G401.6 (cell line): ENCODE measurements around the gene GGNBP2.

ENCODE experiments used
- FAIRE-seq: peaks from 2 replicates; lab custom pipeline; 2012; peaks lifted over from hg19 to GRCh38; lab: Jason Lieb, UNC

GGNBP2 gene

GRCh38 chr17:36515837-36516236 lies 28.9 kb upstream of the GGNBP2 start:
- FAIRE-seq: no peak

GRCh38 chr17:36523113-36523512 lies 21.6 kb upstream of the GGNBP2 start:
- FAIRE-seq: no peak

GRCh38 chr17:36524428-36524876 lies 20.3 kb upstream of the GGNBP2 start:
- FAIRE-seq: no peak

- FAIRE-seq: no peak
Observed at GRCh38 chr17:36525113-36525512, 19.6 kb upstream of the GGNBP2 start.

GRCh38 chr17:36525888-36526287 lies 18.8 kb upstream of the GGNBP2 start:
- FAIRE-seq: no peak

- FAIRE-seq: no peak
Observed at GRCh38 chr17:36527621-36528250, 17.0 kb upstream of the GGNBP2 start.

- FAIRE-seq: no peak
Observed at GRCh38 chr17:36529121-36529520, 15.6 kb upstream of the GGNBP2 start.

GRCh38 chr17:36532435-36532975 lies 12.2 kb upstream of the GGNBP2 start:
- FAIRE-seq: no peak

- FAIRE-seq: no peak
Observed at GRCh38 chr17:36533935-36534839, 10.5 kb upstream of the GGNBP2 start.

GRCh38 chr17:36534840-36535668 lies 9.7 kb upstream of the GGNBP2 start, which contains the start of the genes MYO19 and PIGW:
Gene MYO19, minus strand, starts transcription at chr17:36534868. Its CDS starts 2,330 bp downstream, at chr17:36532538.
Gene PIGW, plus strand, starts transcription at chr17:36534987. Its CDS starts 2,115 bp downstream, at chr17:36537102.
- no peak for FAIRE-seq

- FAIRE-seq: no peak
Observed at GRCh38 chr17:36535669-36536081, 9.0 kb upstream of the GGNBP2 start.

GRCh38 chr17:36540696-36541095 lies 4.0 kb upstream of the GGNBP2 start:
- FAIRE-seq: no peak

GRCh38 chr17:36542755-36543154 lies 2.0 kb upstream of the GGNBP2 start:
- FAIRE-seq: no peak

- no peak for FAIRE-seq
Observed at GRCh38 chr17:36544044-36544306, 744 bp upstream of the GGNBP2 start.

GRCh38 chr17:36545077-36545464 lies 352 bp downstream of the GGNBP2 start:
- no peak for FAIRE-seq

GRCh38 chr17:36545465-36546417 lies 1.0 kb downstream of the GGNBP2 start:
- FAIRE-seq: no peak

- no peak for FAIRE-seq
Observed at GRCh38 chr17:36546418-36547093, 1.8 kb downstream of the GGNBP2 start.

- no peak for FAIRE-seq
Observed at GRCh38 chr17:36547776-36548175, 3.1 kb downstream of the GGNBP2 start.

- FAIRE-seq: no peak
Observed at GRCh38 chr17:36550491-36551417, 6.0 kb downstream of the GGNBP2 start.

GRCh38 chr17:36553459-36553858 lies 8.7 kb downstream of the GGNBP2 start:
- no peak for FAIRE-seq
